SK-MEL-5 (cell line): ENCODE data around the gene TLE2. TPM values are rescaled to one million over a fixed set of nuclear protein-coding genes. Genes with fewer than 3 reads are reported as not detected.
A peak's percentile ranks its signal among the peaks of the same experiment; 100 is the strongest.

ENCODE experiments used
- DNase-seq: peaks from one replicate; pipeline ENCODE4 v3.0.0-alpha.2; 2016; ENCODE audit warnings: low read depth, low spot score
- in situ Hi-C: cut with HindIII; loops from 2 replicates; pipeline ENCODE4 v1.10.0; 2016; ENCODE audit warnings: low sequenced_read_pairs, high pct_unique_total_duplicates, low pct_unique_long_range_greater_than_20kb
- polyA plus RNA-seq, 2 experiments: library from polyadenylated mRNA; depleted of rRNA; stranded (reverse); fragments of >200 nt; gene quantifications; 2 replicates each; pipeline ENCODE4 v1.2.3, GENCODE V29; 2015
- total RNA-seq: library from RNA; depleted of rRNA; stranded (reverse); fragments of >200 nt; shearing (Covaris generic); gene quantifications from 2 replicates; pipeline ENCODE4 v1.2.3, GENCODE V29; 2014; rRNA removed

Gene TLE2
- total RNA-seq: 2.2 and 6.1 TPM in 2 replicates
- polyA plus RNA-seq (2015; cell fraction: cytosol; rRNA removed): 5.1 and 6.5 TPM in 2 replicates
- polyA plus RNA-seq (2015; cell fraction: nucleus; rRNA removed): 16.0 and 24.1 TPM in 2 replicates

- in situ Hi-C loops: no loop called here
- no peak for DNase-seq
Observed at GRCh38 chr19:3029065-3029923, at the start of gene TLE2. TLE2 (minus strand) TSS chr19:3029280; CDS start chr19:3028904, 376 bp downstream.

- DNase-seq: peak; percentile 36
- in situ Hi-C loops: no loop called here
Observed at GRCh38 chr19:3075605-3076431, 46.7 kb upstream of the TLE2 start.

DNA sequence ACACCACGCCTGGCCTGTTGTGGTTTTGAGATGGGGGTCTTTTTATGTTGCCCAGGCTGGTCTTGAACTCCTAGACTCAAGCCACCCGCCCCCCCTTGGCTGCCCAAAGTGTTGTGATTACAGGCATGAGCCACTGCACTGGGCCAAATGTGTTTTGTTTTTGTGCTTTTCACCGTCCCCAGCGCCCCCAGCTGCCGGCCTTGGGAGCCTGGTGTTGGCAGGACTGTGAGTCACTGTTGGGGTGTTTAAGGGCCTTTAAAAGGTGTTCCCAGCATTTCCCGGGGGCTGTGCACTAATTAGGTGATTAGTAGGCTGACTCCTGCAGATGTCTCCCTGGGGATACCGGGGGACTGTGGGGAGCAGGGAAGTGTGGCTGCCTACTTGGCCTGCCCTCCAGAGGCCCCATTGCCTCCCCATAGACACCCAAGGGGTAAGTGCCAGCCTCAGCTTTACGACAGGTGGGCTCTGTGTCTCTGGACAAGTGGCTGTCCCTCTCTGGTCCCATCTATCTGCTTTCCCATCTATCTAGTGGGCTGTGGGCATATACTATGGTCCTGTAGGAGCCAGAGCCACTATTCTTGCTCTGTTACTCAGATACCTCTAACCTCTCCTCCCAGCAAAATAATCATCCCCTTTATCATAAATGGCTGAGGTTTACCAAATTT lies 45.0 kb upstream of the TLE2 start:
- in situ Hi-C loops: no loop called here
- no peak for DNase-seq

- peak; percentile 62 for DNase-seq
- in situ Hi-C loops: no loop called here
Observed at GRCh38 chr19:3073159-3073563, 44.1 kb upstream of the TLE2 start.

GRCh38 chr19:3071768-3072167 lies 42.7 kb upstream of the TLE2 start:
- no peak for DNase-seq
- in situ Hi-C loops: no loop called here

GRCh38 chr19:3068071-3068470 lies 39.0 kb upstream of the TLE2 start:
- no peak for DNase-seq
- in situ Hi-C loops: no loop called here

GRCh38 chr19:3067563-3067962 lies 38.5 kb upstream of the TLE2 start:
- in situ Hi-C loops: no loop called here
- DNase-seq: no peak

DNA sequence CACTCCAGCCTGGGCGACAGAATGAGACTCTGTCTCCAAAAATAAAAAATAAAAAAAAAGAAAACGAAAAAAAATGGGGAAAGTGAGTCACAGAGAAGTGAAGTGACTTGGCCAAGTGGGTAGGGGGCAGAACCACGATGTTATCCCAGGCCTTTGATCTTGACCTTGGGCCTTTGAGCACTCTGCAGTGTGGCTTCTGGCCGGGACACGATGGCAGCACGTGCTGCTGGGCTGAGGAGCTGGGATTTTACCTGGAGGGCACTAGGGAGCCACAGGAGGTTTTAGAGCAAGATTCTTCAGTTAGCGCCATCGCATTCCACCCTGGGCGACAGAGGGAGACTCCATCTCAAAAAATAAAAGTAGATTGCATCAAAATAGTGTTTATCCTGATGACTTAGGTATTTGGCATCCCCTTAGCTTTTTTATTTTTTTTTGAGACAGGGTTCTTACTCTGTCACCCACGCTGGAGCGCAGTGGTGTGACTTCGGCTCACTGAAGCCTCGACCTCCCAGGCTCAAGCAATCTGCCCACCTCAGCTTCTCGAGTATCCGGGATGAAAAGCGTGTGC lies 37.5 kb upstream of the TLE2 start:
- no peak for DNase-seq
- in situ Hi-C loops: no loop called here

DNA sequence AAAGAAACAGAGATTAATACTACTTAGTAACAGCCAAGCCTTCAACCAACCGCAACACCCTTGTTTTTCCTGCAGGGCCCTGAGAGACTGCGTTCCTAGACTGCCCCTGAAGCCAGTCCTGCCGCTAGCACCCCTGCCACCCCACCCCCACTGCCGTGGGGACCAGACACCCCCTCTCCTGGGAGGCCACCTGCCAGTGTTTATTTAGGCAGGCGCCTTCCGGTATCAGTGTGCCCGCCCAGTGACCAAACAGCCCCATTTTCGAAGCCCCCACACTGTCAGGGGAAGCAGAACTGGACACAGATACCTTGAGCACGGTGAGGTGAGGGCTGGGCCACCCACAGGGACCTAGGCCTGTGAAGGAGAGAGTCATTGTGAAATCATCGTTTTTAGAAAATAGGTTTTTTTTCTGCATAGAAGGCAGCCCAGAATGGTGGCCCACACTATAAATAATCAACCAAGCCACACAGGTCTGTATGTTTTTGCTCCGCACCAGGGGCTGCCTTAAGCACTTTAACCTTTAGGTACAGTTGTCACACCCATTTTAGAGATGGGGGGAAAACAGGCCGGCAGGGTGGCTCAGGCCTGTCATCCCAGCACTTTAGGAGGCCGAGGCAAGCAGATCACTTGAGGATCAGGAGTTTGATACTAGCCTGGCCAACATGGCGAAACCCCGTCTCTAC lies 36.7 kb upstream of the TLE2 start:
- DNase-seq: no peak
- in situ Hi-C loops: no loop called here

- DNase-seq: no peak
- in situ Hi-C loops: no loop called here
Observed at GRCh38 chr19:3064011-3064330, 34.9 kb upstream of the TLE2 start.

GRCh38 chr19:3062165-3063105 lies 33.4 kb upstream of the TLE2 start, which contains the start of gene TLE5:
TLE5 (minus strand) TSS chr19:3062495; CDS start chr19:3062200, 295 bp downstream.
- DNase-seq: peak; percentile 44
- in situ Hi-C loops: no loop called here

DNA sequence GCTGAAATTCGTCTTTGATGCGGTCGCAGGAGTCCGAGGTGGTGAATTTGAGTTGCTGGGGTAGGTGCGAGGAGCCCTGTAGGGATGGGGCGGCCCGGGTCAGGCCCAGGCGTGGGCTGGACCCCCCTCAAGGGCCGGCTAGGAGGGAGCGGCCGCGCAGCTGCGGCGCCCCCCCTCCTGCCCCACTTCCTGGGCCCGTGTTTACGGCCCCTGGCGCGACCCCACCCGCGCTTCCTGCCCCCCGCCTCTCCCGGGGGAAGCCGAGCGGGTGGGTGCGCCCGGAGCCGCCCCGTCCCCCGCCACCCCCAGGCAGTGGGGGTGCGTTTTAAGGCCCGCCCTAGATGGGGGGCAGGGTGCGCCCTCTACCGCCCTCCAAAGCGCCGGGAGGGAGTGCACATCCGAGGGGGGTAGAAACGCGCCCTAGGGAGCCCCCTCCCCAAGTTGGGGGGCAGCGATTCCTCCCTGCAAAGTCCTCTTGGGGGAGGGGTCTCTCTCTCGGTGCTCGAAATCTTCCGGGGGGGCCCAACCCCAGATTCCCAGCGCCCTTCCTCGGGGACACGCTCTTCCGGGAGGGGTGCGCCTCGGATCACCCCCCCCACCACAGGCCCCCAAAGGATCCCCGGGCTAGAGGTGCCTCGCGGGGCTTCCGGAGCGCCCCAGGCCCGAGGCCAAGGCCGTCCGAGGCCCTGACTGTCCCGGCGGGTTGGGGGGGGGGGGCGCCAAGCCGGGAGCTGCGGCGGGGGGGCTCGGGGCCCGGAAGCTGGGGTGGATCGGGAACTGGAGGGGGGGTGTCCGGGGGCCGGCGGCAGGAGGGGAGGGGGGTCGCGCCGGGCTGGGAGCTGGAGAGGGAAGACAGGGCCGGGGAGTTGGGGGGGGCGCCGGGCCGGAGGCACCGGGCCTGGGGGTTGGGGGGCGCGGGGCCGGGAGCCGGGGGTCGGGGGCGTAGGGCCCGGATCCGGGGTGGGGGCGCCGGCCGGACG lies 32.4 kb upstream of the TLE2 start:
- in situ Hi-C loops: no loop called here
- DNase-seq: no peak

- in situ Hi-C loops: no loop called here
- no peak for DNase-seq
Observed at GRCh38 chr19:3060857-3061181, 31.7 kb upstream of the TLE2 start.

DNA sequence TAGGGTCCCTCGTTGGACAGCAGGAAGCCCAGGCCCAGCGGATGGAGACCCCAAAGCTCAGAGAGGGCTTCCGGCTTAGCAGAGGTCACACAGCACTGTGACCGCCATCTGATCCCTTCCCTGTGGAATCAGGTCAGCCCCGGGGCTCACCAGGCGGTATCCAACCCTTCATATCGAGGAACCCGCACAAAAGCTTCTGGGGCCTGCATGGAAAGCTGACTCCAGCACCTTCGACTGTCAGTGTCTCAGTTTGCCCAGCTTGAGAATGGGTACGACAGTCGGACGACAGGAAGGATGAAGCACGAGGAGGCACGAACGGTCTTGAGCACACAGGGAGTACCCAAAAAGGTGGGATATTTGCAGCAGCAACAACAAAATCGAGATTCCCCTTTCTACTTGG lies 30.6 kb upstream of the TLE2 start:
- no peak for DNase-seq
- in situ Hi-C loops: no loop called here

GRCh38 chr19:3058821-3059314 lies 29.8 kb upstream of the TLE2 start:
- in situ Hi-C loops: no loop called here
- no peak for DNase-seq
